Measurements from ENCODE around the gene ADAM33. TPM values are rescaled to one million over a fixed set of nuclear protein-coding genes. Genes with fewer than 3 reads are reported as not detected.

Gene ADAM33
- polyA plus RNA-seq, 4 donors, result 6.1 to 15.0 (median 9.8) TPM

DNA sequence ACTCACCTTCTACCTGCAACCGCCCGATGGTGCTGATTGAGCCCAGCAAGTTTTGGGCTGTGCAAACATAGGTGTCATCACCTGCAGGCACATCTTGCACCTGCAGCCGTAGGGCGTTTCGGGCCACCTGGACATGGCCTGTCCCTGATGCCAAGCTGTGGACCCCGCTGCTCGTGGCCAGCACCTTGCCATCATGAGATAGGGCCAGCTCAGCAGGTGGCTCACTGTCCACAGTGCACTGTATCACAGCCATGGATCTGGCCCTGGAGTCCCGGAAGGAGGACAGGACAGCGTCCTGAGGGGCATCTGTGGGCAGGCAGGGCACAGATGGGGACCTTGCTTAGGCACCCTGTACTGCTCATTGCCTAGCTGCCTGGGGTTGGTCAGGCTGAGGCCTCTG is 10.1 kb upstream of the ADAM33 start:
- no peak for DNase-seq (ENCODE audit: low read depth in 4 of 4, low spot score in 2 of 4)

DNA sequence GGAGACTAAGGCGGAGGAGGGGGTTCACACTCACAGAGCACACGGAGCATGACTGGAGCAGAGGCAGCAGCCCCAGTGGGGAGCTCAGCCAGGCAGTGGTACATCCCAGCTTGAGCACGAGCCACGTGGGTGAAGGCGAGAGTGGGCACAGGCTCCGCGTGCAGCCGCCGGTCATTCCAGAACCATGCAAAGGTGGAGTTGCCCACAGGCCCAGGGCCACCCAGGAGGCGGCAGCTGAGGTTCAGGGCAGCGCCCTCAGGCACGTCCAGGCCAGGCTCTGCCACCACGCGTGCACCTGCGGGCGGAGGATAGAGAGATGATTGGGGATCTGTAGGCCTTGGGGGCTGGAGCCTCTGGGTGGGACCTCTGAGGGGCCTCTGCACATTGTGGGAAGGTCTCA is 9.5 kb upstream of the ADAM33 start:
- DNase-seq (ENCODE audit: low read depth in 4 of 4, low spot score in 2 of 4), result no peak

DNA sequence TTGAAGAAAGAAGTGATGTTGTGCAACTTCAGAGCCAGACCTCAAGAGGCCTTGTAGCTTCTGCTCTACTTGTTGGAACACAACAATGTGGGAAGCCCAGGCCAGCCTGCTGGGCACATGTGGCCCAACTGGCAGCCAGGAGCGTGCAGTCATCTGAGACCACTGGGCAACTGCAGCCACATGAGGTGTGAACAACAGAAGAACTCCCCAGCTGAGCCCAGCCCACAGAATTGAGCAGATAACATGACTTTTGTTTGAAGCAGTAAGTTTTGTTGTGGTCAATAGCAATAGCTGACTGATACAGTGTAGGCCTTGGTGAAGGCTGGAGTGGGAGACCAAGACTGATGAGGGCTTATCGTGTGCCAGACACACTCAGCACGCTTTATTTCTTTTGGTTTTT is 8.6 kb upstream of the ADAM33 start:
- DNase-seq (ENCODE audit: low read depth in 4 of 4, low spot score in 2 of 4), result no peak

DNA sequence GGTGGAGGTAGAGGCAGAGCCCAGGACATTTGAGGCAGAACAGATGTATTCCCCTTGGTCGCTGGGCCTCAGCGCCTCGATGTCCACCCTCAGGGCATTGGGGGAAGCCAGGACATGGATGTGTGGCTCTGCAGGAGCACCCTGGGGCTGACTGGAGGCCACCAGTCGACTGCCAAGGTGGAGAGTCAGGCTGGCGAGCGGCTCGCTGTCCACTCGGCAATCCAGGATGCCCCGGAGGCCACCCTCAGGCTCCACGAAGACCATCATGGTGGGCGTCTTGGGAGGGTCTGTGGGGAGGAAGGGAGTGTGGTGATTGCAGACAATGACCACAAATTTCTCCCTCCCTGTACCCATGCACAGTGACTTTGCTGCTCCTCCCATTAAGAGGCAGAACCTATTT is 8.2 kb upstream of the ADAM33 start:
- DNase-seq (ENCODE audit: low read depth in 4 of 4, low spot score in 2 of 4), result no peak

DNA sequence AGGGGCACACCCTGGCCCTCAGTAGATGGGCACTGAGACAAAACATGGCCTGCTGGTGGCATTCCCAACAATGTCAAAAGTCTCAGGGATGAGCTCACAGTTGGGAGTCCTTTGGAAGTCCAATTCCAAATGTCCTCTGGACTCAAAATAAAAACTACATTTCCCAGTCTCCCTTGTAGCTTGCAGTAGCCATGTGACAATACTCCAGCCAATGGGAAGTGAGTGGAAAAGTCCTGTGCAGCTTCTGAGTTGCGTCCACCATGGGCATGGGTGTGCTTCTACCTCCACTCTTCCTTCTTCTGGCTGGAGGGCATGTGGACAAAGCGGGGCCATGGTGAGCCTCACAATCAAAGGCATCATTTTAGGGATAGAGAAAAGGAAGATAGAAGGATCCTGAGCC is 5.8 kb upstream of the ADAM33 start:
- DNase-seq (ENCODE audit: low read depth in 4 of 4, low spot score in 2 of 4), result no peak

DNA sequence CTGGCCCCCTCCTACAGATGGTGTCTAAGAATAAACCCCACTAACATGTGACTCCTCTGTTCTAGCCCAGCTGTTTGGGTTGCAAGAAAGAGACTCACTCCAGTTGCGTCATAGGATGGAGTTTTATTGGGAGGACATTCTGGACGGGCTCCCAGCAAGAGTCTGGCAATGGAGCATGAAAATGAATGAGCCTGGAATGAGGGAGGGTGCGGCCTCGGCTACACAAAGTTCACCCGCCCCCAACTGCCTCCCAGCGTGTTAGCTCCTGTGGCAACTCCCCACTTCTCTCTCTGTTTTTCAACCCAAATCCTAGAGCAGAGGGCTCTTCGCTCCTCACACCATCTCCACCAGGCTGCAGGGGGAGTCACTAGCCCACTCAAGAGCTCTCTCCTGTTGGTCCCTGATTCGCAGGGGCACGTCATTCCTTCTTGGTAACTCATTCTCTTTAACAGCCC is 5.1 kb upstream of the ADAM33 start:
- DNase-seq (ENCODE audit: low read depth in 4 of 4, low spot score in 2 of 4), result peak in 2 of 4 donors; percentile 77 to 80

DNA sequence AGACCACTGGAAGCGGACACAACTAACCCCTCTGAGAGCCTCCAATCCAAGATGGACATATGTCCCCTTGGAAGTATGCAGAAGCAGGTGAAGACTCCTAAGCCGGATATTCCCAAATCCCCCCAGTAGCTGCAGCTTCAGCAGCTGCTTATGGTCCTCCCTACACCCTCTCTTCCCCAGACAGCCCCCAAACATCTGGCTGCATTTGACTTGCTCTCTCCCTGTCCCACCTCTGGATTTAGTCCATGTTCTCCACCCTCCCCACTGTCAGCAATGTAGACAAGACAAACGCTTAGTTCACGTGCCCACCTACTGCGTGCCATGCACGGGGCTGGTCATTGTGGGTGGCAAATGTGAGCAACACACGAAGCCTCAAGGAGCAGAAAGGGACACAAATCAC is 4.6 kb upstream of the ADAM33 start:
- no peak for DNase-seq (ENCODE audit: low read depth in 4 of 4, low spot score in 2 of 4)

DNA sequence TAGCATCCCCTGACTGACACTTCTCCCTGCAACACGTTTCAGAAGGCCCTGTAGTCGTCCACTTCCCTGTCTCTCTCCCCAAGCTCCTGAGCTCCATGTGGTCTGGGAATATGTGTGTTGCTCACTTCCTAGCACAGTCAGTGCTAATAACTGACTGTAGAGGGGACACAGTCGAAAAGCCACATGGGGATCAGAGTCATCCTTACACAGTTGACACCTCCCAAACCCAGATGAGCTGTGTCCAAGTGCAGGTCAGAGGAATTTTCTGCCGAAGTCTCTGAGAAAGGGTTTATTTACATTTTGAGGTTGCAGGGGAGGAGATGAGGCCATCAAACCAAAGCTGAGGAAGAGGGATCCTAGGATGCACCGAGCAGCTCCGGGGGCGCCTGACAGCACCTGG is 3.5 kb upstream of the ADAM33 start:
- no peak for DNase-seq (ENCODE audit: low read depth in 4 of 4, low spot score in 2 of 4)

DNA sequence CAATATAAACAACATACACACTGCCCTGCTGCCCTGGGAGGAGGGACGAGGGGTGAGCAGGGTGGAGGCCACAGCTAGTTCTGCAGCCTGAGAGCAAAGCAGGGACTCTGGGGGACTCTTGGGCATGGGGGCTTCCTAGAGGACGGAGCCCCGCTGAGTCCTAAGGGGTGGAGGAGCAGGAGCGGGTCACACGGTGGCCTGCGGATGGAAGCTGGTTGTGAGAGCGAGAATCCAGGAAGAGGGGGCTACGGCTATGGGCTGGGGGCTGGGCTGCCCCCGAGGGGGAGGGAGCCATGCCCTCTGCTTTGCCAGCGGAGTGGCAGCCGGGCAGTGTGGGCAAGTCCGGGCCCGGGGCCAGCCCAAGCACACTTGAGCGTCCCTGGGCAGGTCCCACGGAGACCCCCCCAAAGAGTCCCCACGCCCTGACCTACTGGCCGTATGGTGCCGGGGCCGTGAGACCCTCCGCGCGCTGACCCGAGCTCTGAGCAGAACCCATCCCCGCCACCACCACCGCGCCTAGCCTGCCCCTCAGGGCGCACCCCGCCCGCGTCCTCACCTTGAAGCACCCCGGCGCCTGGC is 369 bp downstream of the ADAM33 start:
- DNase-seq (ENCODE audit: low read depth in 4 of 4, low spot score in 2 of 4), result no peak

DNA sequence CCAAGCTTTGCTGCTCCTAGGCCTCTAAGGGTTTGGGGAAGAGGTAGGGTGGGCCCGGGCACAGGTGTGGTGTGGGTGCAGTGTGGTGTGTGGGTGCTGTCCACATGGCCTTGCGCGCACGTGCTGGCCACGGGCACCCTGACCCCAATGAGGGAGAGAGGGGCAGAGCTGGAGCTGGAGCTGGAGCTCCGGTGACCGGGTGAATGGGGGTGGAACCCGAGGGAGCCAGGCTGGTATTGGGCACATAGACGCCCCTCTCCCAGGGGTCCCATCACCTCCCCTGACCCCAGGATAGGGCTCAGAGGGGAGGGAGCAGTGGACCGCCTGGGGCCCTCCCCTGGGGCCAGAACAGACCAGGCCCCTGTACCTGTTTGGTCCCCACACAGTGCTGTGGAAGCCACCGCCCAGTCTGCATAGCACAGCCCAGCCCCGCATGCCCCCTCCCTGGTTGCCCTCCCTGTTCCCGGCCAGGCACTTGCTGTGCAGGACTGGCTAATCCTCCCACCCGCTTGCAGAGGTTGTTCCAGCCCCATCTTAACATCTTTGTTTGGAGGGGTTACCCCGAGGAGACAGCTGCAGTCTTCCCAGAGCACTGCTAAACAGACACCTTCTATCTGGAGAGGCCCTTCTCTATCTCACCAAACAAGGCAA is 984 bp downstream of the ADAM33 start:
- no peak for DNase-seq (ENCODE audit: low read depth in 4 of 4, low spot score in 2 of 4)

DNA sequence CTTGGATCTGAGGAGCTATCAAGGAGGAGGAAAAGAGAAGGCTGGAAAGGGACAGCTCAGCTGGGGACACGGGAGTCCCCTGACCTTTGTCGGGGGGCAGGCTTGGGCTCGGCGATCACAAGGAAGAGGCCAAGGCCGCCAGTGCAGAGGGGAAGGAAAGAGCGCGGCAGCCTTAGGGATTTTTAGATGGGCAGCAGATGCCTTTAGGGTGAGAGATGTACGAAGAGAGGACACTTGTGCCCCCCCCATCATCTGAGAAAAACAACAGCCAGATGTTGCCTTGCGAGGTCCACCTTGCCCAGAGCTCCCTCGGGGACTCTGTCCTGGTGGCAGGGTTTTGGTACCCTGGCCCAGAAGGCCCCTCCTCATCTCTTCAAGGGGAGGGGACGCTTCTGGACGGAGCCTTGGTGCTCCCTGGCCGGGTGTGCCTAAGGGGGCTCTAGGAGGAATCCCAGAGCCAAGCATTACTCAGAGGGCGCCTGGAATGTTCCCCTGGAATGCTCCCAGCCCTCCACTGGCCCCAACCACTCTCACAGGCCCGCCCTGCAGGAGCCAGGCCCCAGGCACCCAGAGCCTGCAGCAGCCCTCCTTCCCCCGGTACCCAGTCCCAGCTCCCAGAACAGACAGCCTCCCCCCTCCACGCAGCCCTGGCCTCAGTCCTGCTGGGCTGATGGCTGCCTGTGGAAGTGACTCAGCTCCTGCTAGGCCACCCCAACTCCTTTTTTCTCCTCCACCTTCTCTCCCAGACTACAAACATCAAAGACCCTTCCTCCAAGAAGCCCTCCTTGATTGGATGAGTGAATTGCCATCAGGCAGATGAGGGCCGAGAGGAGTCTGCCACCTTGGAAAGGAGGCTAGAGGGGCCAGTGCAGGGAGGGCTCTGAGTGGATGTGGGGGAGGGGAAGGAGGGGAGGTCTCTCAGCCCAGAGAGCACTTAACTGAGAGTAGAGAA is 1.8 kb downstream of the ADAM33 start:
- no peak for DNase-seq (ENCODE audit: low read depth in 4 of 4, low spot score in 2 of 4)

DNA sequence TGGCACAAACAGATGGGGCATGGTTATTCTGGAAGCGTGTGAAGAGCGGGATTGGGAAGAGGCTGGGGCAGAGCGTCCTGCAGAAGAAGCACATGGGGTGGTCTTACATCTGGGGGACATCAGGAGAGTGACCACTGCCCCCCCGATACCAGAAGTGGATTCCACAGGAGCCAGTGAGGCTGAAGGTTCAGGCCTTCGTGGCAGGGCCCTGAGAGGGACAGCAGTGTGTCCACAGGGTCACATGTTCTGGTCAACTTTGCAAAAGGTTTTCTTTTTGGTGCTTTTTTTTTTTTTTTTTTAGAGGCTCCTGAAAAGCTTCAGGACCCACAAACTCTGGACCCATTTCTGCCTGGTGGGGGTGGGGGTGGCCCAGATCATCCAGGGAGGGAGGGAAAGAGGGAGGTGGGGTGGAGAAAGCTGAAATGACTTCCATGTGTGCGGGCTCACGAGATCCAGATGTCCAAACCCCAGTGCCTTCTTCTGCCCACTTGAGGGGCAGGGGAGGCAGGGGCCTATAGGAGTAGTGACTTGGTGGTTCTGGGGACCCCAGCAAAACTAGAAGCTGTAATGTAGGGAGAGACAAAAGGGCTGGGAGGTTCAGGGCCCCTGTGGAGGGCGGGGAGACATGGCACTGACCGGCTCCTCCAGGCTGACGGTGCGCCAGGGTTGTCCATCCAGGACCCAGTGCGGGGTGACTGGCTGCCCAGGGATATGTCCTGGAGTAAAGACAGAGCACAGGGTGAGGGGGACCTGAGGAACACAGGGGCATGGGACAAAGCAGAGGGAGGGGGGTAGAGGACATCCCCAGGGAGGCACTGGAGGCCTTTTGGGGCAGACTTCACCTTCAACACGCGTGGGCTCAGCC is 2.7 kb downstream of the ADAM33 start:
- no peak for DNase-seq (ENCODE audit: low read depth in 4 of 4, low spot score in 2 of 4)

DNA sequence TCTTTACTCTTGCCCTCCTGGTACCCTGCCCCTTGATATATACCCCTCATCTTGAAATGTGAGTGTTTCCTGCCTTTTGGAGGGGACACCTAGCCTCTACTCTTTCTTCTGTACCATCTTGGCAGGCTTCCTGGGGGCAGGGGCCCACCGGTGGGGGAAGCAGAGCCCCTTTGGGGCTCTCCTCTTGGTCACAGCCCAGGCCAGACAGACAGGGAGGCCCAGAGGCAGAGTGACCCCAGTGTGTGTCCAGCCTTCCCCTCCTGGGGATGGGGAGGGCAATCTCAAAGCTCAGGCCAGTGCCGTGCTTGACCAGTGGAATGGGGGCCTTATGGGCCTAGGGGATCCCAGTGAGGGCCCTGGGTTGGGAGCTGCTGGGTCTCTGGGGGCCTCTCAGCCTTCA is 3.6 kb downstream of the ADAM33 start:
- no peak for DNase-seq (ENCODE audit: low read depth in 4 of 4, low spot score in 2 of 4)

DNA sequence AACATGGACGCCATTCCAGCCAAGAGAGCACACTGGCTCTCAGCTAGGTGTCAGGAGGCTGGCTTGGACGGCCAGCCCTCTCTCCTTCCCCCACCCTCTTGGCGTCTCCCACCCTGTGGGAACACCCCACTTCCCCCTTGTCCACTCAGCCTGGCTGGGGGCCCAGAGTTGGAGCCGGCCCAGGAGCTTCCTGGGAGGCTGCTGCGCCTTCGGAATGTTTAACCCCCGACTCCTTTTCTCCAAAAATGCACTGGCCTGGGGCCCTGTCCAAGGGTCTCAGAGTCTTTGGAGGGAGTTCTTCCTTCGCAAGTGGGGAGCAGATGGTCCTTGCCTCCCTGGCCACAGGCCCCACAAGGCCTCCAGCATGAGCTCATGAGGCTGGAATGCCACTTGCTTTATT is 4.1 kb downstream of the ADAM33 start:
- DNase-seq (ENCODE audit: low read depth in 4 of 4, low spot score in 2 of 4), result no peak

DNA sequence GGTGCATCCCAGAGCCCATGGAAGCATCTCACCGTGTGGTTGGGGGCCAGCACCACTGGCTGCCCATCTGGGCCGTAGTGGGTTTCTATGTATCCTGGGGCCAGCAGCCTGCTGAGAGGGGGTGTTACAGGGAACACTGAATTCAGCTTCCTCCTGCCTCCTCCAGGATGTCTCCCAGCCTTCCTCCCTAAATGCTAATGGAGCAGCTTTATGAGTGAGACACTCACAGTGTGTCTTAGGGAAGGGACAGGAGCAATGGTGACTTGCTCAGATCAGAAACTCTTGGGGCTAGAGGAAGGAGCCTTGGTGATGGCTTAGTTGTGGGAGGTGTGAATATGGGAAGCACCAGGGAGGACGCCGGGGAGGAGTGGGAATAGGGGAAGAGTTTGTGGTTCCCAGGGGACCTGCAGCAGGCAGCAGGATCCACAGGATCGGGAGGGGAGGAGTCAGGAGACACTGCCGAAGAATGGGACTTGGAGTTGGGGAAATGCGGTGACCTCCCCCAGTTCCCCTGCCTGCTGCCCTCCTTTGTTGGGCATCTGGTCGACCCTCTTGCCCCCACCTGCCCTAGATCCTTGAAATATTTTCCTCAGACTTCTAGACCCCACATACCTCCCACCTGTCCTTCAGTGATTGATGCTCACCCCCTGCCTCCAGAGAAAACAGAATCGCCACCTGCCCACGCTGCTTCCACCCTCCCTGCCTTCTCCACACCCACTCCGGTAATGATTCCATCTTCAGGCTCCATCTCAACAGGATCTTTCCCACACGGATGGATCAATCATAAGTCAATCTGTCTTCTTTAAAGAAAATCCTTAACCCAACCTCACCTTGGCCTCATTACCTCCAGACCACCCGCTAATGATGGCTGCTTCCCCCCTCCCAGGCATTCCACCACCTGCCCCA is 6.6 kb downstream of the ADAM33 start:
- no peak for DNase-seq (ENCODE audit: low read depth in 4 of 4, low spot score in 2 of 4)

DNA sequence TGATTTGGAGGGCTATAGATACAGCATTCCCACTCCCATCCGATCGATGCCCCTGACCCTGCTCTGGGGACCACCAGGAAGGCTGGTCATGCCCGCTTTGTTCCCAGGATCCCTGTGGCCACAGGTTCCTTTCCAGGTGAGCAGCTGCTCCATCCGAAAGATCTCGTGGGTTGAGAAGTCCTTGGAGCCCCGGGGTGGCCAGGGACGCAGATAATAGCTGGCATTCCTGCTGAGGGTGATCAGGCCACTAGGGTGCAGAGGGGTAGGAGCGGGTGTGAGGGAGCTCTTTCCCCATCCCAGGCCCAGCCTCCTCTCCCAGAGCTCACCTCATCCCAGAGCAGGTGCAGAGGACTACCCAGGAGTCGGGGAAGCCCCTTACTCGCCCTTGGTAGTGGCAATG is 7.4 kb downstream of the ADAM33 start:
- no peak for DNase-seq (ENCODE audit: low read depth in 4 of 4, low spot score in 2 of 4)

DNA sequence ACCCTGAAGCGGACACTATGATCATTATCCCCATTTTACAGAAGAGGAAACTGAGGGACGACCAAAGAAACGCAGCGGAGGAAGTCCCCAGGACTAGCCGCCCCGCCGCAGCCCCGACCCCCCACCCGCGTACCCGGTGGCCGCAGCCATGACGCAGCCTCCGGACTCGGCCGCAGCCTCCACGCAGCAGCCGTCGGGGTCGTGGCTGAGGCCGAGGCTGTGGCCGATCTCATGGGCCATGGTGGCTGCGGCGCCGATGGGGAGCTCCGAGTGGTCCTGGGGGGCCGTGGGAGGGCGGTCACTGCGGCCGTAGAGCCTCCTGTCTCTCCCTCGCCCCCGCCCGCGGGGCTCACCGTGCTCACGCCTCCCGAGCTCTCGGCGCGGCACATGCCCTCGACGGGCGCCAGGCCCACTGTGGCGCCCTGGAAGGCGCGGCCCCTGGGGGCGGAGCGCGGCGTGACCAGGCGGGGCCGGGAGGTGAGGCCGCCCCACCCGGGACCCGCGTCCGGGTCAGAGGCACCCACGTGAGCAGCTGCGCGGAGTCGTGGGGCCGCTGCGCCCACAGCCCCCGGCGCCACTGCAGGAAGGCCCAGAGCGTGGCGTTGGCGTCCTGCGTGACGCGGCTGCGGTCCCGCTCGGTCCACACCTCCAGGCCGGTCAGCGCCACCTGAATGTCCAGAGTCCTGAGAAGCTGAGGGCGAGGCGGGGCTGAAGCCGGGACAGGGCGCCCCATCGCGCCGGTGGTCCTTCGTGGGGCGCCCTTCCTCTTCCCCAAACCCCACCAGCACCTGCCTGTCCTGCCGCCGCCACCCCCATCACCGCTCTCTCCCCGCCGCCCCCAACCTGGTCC is 8.4 kb downstream of the ADAM33 start:
- no peak for DNase-seq (ENCODE audit: low read depth in 4 of 4, low spot score in 2 of 4)

DNA sequence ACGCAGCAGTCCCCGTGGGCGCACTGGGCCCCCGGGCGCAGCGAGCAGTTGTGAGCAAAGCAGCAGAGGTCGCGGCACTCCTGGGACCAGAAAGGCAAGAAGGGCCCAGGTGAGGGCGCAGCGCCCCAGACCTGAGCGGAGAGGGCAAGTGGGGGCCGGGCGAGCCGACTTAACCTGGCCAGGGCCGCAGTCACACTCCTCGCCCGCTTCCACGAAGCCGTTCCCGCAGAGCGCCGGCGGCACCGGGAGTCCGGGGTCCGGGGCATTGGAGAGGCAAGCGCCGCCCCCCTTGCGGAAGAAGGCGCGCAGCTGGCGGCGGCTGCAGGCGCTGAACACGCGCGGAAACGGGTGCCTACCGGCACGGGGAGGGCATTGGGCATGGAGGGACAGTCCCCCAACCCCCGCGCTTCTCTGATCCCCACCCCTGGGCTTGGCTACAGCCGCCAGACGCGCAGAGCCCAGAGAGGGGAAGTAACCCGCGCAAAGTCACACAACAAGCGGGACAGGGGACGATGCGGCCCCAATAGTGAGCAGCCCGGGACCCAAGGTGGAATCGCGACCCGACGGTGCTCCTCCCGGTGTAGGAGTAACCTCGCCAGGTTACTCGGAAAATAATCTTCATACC is 9.2 kb downstream of the ADAM33 start:
- DNase-seq (ENCODE audit: low read depth in 4 of 4, low spot score in 2 of 4), result no peak
